Measurements from ENCODE around the gene ACVRL1.
A peak's percentile ranks its signal among the peaks of the same experiment; 100 is the strongest.

Gene ACVRL1

GRCh38 chr12:51926064-51926632, 18.8 kb downstream of the ACVRL1 start:
- DNase-seq (no peak), ATAC-seq (no peak)
- Mint-ChIP-seq H3K4me1 (peaks cover 19% of the 10 kb centered on the region), H3K27me3 (peaks cover 6% of the 10 kb centered on the region), H3K36me3 (ENCODE audit: low read depth) (no peaks in the 10 kb centered on the region), H3K27ac (no peak overlapping the region), H3K9me3 (no peaks in the 10 kb centered on the region), H3K4me3 (no peak overlapping the region)

- no peaks in the 10 kb centered on the region for H3K9me3 Mint-ChIP-seq
Measured at GRCh38 chr12:51926718-51927117, 19.4 kb downstream of the ACVRL1 start.

GRCh38 chr12:51932218-51933076, 25.1 kb downstream of the ACVRL1 start:
- ATAC-seq: no peak
- no peaks in the 10 kb centered on the region for H3K4me1 Mint-ChIP-seq
- DNase-seq: no peak
- H3K27ac Mint-ChIP-seq: no peak overlapping the region
- H3K36me3 Mint-ChIP-seq (ENCODE audit: low read depth): no peaks in the 10 kb centered on the region
- H3K9me3 Mint-ChIP-seq: no peaks in the 10 kb centered on the region
- H3K4me3 Mint-ChIP-seq: no peak overlapping the region
- no peaks in the 10 kb centered on the region for H3K27me3 Mint-ChIP-seq

More at GRCh38 chr12:51926718-51927117, 19.4 kb downstream of the ACVRL1 start:
- peak; percentile 58 for DNase-seq
- Mint-ChIP-seq H3K36me3 (ENCODE audit: low read depth) (no peaks in the 10 kb centered on the region), H3K27me3 (peaks cover 6% of the 10 kb centered on the region), H3K4me3 (no peak overlapping the region), H3K4me1 (peaks cover 19% of the 10 kb centered on the region), H3K27ac (no peak overlapping the region)
- no peak for ATAC-seq

GRCh38 chr12:51934080-51934479, 26.8 kb downstream of the ACVRL1 start:
- DNase-seq (no peak), ATAC-seq (no peak)
- Mint-ChIP-seq H3K27me3 (no peaks in the 10 kb centered on the region), H3K9me3 (no peaks in the 10 kb centered on the region), H3K4me1 (no peaks in the 10 kb centered on the region), H3K27ac (no peak overlapping the region), H3K36me3 (ENCODE audit: low read depth) (no peaks in the 10 kb centered on the region), H3K4me3 (no peak overlapping the region)

GRCh38 chr12:51937926-51938325, 30.6 kb downstream of the ACVRL1 start:
- H3K27me3 Mint-ChIP-seq: peaks cover 8% of the 10 kb centered on the region
- ATAC-seq: no peak
- H3K4me1 Mint-ChIP-seq: no peaks in the 10 kb centered on the region
- no peaks in the 10 kb centered on the region for H3K9me3 Mint-ChIP-seq
- H3K36me3 Mint-ChIP-seq (ENCODE audit: low read depth): no peaks in the 10 kb centered on the region
- H3K27ac Mint-ChIP-seq: no peak overlapping the region
- no peak overlapping the region for H3K4me3 Mint-ChIP-seq
- no peak for DNase-seq

GRCh38 chr12:51938726-51939125, 31.4 kb downstream of the ACVRL1 start:
- ATAC-seq: no peak
- no peak overlapping the region for H3K27ac Mint-ChIP-seq
- peaks cover 8% of the 10 kb centered on the region for H3K27me3 Mint-ChIP-seq
- H3K4me3 Mint-ChIP-seq: no peak overlapping the region
- no peaks in the 10 kb centered on the region for H3K4me1 Mint-ChIP-seq
- no peak for DNase-seq
- H3K9me3 Mint-ChIP-seq: no peaks in the 10 kb centered on the region
- no peaks in the 10 kb centered on the region for H3K36me3 Mint-ChIP-seq (ENCODE audit: low read depth)

- H3K9me3 Mint-ChIP-seq: peaks cover 15% of the 10 kb centered on the region
- H3K27ac Mint-ChIP-seq: no peak overlapping the region
- ATAC-seq (no peak), DNase-seq (no peak)
- no peak overlapping the region for H3K4me3 Mint-ChIP-seq
- peaks cover 8% of the 10 kb centered on the region for H3K27me3 Mint-ChIP-seq
- peaks cover 5% of the 10 kb centered on the region for H3K36me3 Mint-ChIP-seq (ENCODE audit: low read depth)
- H3K4me1 Mint-ChIP-seq: no peaks in the 10 kb centered on the region
Measured at GRCh38 chr12:51941011-51941581, 33.8 kb downstream of the ACVRL1 start.

GRCh38 chr12:51941604-51942003, 34.3 kb downstream of the ACVRL1 start:
- no peak overlapping the region for H3K27ac Mint-ChIP-seq
- no peaks in the 10 kb centered on the region for H3K4me1 Mint-ChIP-seq
- H3K9me3 Mint-ChIP-seq: peaks cover 15% of the 10 kb centered on the region

GRCh38 chr12:51942056-51942455, 34.8 kb downstream of the ACVRL1 start:
- H3K9me3 Mint-ChIP-seq: peaks cover 15% of the 10 kb centered on the region
- H3K27ac Mint-ChIP-seq: no peak overlapping the region
- DNase-seq (no peak), ATAC-seq (no peak)
- H3K4me1 Mint-ChIP-seq: no peaks in the 10 kb centered on the region
- H3K27me3 Mint-ChIP-seq: peaks cover 8% of the 10 kb centered on the region
- peaks cover 6% of the 10 kb centered on the region for H3K36me3 Mint-ChIP-seq (ENCODE audit: low read depth)
- H3K4me3 Mint-ChIP-seq: no peak overlapping the region

More at GRCh38 chr12:51941604-51942003, 34.3 kb downstream of the ACVRL1 start:
- H3K4me3 Mint-ChIP-seq: no peak overlapping the region
- peaks cover 6% of the 10 kb centered on the region for H3K36me3 Mint-ChIP-seq (ENCODE audit: low read depth)
- H3K27me3 Mint-ChIP-seq: peaks cover 8% of the 10 kb centered on the region
- ATAC-seq (no peak), DNase-seq (no peak)

- Mint-ChIP-seq H3K4me3 (no peak overlapping the region), H3K27me3 (peaks cover 8% of the 10 kb centered on the region), H3K36me3 (ENCODE audit: low read depth) (peaks cover 6% of the 10 kb centered on the region), H3K9me3 (peaks cover 15% of the 10 kb centered on the region), H3K4me1 (no peaks in the 10 kb centered on the region), H3K27ac (no peak overlapping the region)
- ATAC-seq (no peak), DNase-seq (no peak)
Measured at GRCh38 chr12:51942501-51943000, 35.2 kb downstream of the ACVRL1 start.

GRCh38 chr12:51943346-51943745, 36.0 kb downstream of the ACVRL1 start:
- Mint-ChIP-seq H3K4me3 (no peak overlapping the region), H3K36me3 (ENCODE audit: low read depth) (peaks cover 6% of the 10 kb centered on the region), H3K4me1 (no peaks in the 10 kb centered on the region), H3K27me3 (peaks cover 12% of the 10 kb centered on the region), H3K9me3 (peaks cover 15% of the 10 kb centered on the region), H3K27ac (no peak overlapping the region)
- DNase-seq (no peak), ATAC-seq (no peak)

- DNase-seq: no peak
- no peak overlapping the region for H3K4me3 Mint-ChIP-seq
- peaks cover 15% of the 10 kb centered on the region for H3K9me3 Mint-ChIP-seq
- no peak overlapping the region for H3K27ac Mint-ChIP-seq
- ATAC-seq: no peak
- H3K36me3 Mint-ChIP-seq (ENCODE audit: low read depth): peaks cover 6% of the 10 kb centered on the region
- H3K4me1 Mint-ChIP-seq: no peaks in the 10 kb centered on the region
- peaks cover 12% of the 10 kb centered on the region for H3K27me3 Mint-ChIP-seq
Measured at GRCh38 chr12:51944608-51945233, 37.4 kb downstream of the ACVRL1 start.

GRCh38 chr12:51947246-51947996, 40.1 kb downstream of the ACVRL1 start:
- H3K36me3 Mint-ChIP-seq (ENCODE audit: low read depth): peaks cover 6% of the 10 kb centered on the region
- H3K4me3 Mint-ChIP-seq: no peak overlapping the region
- H3K27ac Mint-ChIP-seq: no peak overlapping the region
- H3K4me1 Mint-ChIP-seq: peaks cover 6% of the 10 kb centered on the region
- peaks cover 15% of the 10 kb centered on the region for H3K9me3 Mint-ChIP-seq
- ATAC-seq (no peak), DNase-seq (no peak)
- H3K27me3 Mint-ChIP-seq: peaks cover 10% of the 10 kb centered on the region

- no peak for DNase-seq
- no peak for ATAC-seq
- H3K27me3 Mint-ChIP-seq: peaks cover 10% of the 10 kb centered on the region
- no peak overlapping the region for H3K4me3 Mint-ChIP-seq
- peaks cover 11% of the 10 kb centered on the region for H3K4me1 Mint-ChIP-seq
- peaks cover 6% of the 10 kb centered on the region for H3K36me3 Mint-ChIP-seq (ENCODE audit: low read depth)
- peaks cover 15% of the 10 kb centered on the region for H3K9me3 Mint-ChIP-seq
- H3K27ac Mint-ChIP-seq: no peak overlapping the region
Measured at GRCh38 chr12:51948066-51948465, 40.8 kb downstream of the ACVRL1 start.

All from activated naive CD8-positive, alpha-beta T cell treated with anti-CD3 and anti-CD28 coated beads, Interleukin-2, amount 50 U/mL, for 24 hours (primary cell).